CD4-positive, alpha-beta T cell (primary cell): Measurements from ENCODE around the gene EML4. TPM values are rescaled to one million over a fixed set of nuclear protein-coding genes. Genes with fewer than 3 reads are reported as not detected.

Source experiments
- ATAC-seq: fragments of 200-7000 bp; cut with Tn5 transposase; one replicate; pipeline ENCODE4 v1.10.0; 2022; ENCODE audit warnings: mild to moderate bottlenecking; ENCODE audit not compliant: poor library complexity
- CTCF ChIA-PET: fragments of 350-600 bp; sonication (Branson Sonifier 250); formaldehyde crosslinking; loops from one replicate; lab custom pipeline; 2021; ENCODE audit warnings: antibody characterized with exemption, inconsistent platforms; lab: Charles Lee
- POLR2A ChIA-PET: fragments of 350-600 bp; sonication (Branson Sonifier 250); formaldehyde crosslinking; loops from one replicate; lab custom pipeline; 2021; ENCODE audit warnings: antibody characterized with exemption, inconsistent platforms; lab: Charles Lee
- DNase-seq, 14 experiments: peaks; one replicate each; pipeline ENCODE4 v3.0.0-alpha.2; 2013 to 2020; ENCODE audit warnings: mixed read lengths in 2 of 14
- H3K27ac ChIP-seq, 2 donors: one replicate each; pipeline versions ENCODE4 v1.5.1 to v1.7.0; 2013; ENCODE audit warnings: low read length in 2 of 2, low read depth in 1 of 2, mild to moderate bottlenecking in 1 of 2
- H3K27me3 ChIP-seq, 2 experiments: 1 replicate in 1 of 2; 2 replicates in 1 of 2; pipeline versions ENCODE4 v1.6.1 to v1.7.0; 2013; ENCODE audit warnings: low read length in 2 of 2, control low read depth in 1 of 2, mild to moderate bottlenecking in 1 of 2, moderate library complexity in 1 of 2; ENCODE audit not compliant: insufficient read depth in 2 of 2, control insufficient read depth in 1 of 2
- H3K36me3 ChIP-seq: one replicate; pipeline ENCODE4 v1.6.1; 2013; ENCODE audit warnings: low read length, control low read depth; ENCODE audit not compliant: insufficient read depth
- H3K4me1 ChIP-seq: one replicate; pipeline ENCODE4 v1.6.1; 2013; ENCODE audit warnings: low read length, control low read depth; ENCODE audit not compliant: insufficient read depth
- H3K4me3 ChIP-seq: one replicate; pipeline ENCODE4 v1.5.1; 2013; ENCODE audit warnings: mild to moderate bottlenecking, low read length, moderate library complexity
- H3K9me3 ChIP-seq, 2 experiments: 1 replicate in 1 of 2; 2 replicates in 1 of 2; pipeline versions ENCODE4 v1.6.1 to v1.7.0; 2013; ENCODE audit warnings: low read length in 2 of 2, mild to moderate bottlenecking in 2 of 2, control low read depth in 1 of 2, moderate library complexity in 1 of 2; ENCODE audit not compliant: control insufficient read depth in 1 of 2, insufficient read depth in 1 of 2
- H3K27ac Mint-ChIP-seq: one replicate; pipeline ENCODE4 v1.8.0; 2020; ENCODE audit warnings: mixed read lengths
- H3K27me3 Mint-ChIP-seq: one replicate; pipeline ENCODE4 v1.8.0; 2021; ENCODE audit warnings: mixed read lengths
- H3K36me3 Mint-ChIP-seq: one replicate; pipeline ENCODE4 v1.8.0; 2021; ENCODE audit warnings: low read depth, mixed read lengths
- H3K4me1 Mint-ChIP-seq: one replicate; pipeline ENCODE4 v1.8.0; 2021; ENCODE audit warnings: low read depth, mixed read lengths
- H3K4me3 Mint-ChIP-seq: one replicate; pipeline ENCODE4 v1.8.0; 2020; ENCODE audit warnings: mild to moderate bottlenecking, mixed read lengths
- H3K9me3 Mint-ChIP-seq: one replicate; pipeline ENCODE4 v1.8.0; 2020; ENCODE audit warnings: mixed read lengths
- intact Hi-C, 2 experiments: fragments of 100-400 bp; cut with DNase I in 1 of 2; cut with micrococcal nuclease in 1 of 2; formaldehyde crosslinking; loops; one replicate each; pipeline versions ENCODE4 v1.15.1 to v1.9.0; 2023 to 2025; cut with DNase I, micrococcal nuclease
- total RNA-seq, 174 experiments: library from RNA in 2 of 174; stranded (reverse) in 2 of 174; gene quantifications; one replicate each; pipeline ENCODE4 v1.2.3 and lab custom pipeline; 2021 to 2026
- TF ChIP-seq, protein P1 (sequence below): fragments of 200-600 bp; IDR thresholded peaks from one replicate; pipeline ENCODE4 v1.8.0; 2022; ENCODE audit warnings: antibody characterized with exemption, mild to moderate bottlenecking

The EML4 gene
- total RNA-seq, 2 experiments from 2014 or later, result 219 to 228 TPM

GRCh38 chr2:42367835-42368234 is 198.7 kb downstream of the EML4 start:
- no peaks in the 10 kb centered on the region for H3K36me3 Mint-ChIP-seq
- no peak overlapping the region for H3K4me3 ChIP-seq
- ChIA-PET POLR2A (no interaction called here), CTCF (no interaction called here)
- H3K36me3 ChIP-seq, result no peaks in the 10 kb centered on the region
- DNase-seq, result no peak
- peaks cover 9% of the 10 kb centered on the region for H3K4me1 Mint-ChIP-seq
- H3K27me3 ChIP-seq, result no peaks in the 10 kb centered on the region
- intact Hi-C loops, result loop anchor here (10.0 kb wide), 2 partner anchors 263 to 1987 kb away; no protein-coding TSS in a partner anchor
- TF ChIP-seq, protein P1, sequence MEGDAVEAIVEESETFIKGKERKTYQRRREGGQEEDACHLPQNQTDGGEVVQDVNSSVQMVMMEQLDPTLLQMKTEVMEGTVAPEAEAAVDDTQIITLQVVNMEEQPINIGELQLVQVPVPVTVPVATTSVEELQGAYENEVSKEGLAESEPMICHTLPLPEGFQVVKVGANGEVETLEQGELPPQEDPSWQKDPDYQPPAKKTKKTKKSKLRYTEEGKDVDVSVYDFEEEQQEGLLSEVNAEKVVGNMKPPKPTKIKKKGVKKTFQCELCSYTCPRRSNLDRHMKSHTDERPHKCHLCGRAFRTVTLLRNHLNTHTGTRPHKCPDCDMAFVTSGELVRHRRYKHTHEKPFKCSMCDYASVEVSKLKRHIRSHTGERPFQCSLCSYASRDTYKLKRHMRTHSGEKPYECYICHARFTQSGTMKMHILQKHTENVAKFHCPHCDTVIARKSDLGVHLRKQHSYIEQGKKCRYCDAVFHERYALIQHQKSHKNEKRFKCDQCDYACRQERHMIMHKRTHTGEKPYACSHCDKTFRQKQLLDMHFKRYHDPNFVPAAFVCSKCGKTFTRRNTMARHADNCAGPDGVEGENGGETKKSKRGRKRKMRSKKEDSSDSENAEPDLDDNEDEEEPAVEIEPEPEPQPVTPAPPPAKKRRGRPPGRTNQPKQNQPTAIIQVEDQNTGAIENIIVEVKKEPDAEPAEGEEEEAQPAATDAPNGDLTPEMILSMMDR, result no peak
- H3K9me3 Mint-ChIP-seq, result no peaks in the 10 kb centered on the region
- no peaks in the 10 kb centered on the region for H3K9me3 ChIP-seq
- no peak for ATAC-seq
- H3K4me1 ChIP-seq, result no peaks in the 10 kb centered on the region
- H3K27me3 Mint-ChIP-seq, result no peaks in the 10 kb centered on the region
- no peak overlapping the region for H3K4me3 Mint-ChIP-seq
- no peak overlapping the region for H3K27ac Mint-ChIP-seq
- H3K27ac ChIP-seq, result no peak overlapping the region

GRCh38 chr2:42368817-42369531 is 199.8 kb downstream of the EML4 start:
- no peaks in the 10 kb centered on the region for H3K4me1 ChIP-seq
- no peaks in the 10 kb centered on the region for H3K27me3 Mint-ChIP-seq
- no peaks in the 10 kb centered on the region for H3K9me3 ChIP-seq
- H3K27ac ChIP-seq, result no peak overlapping the region
- ChIA-PET POLR2A (no interaction called here), CTCF (no interaction called here)
- H3K9me3 Mint-ChIP-seq, result no peaks in the 10 kb centered on the region
- intact Hi-C loops, result loop anchor here (10.0 kb wide), 2 partner anchors 264 to 1986 kb away; no protein-coding TSS in a partner anchor
- ATAC-seq (no peak), DNase-seq (no peak)
- H3K27ac Mint-ChIP-seq, result no peak overlapping the region
- peaks cover 9% of the 10 kb centered on the region for H3K4me1 Mint-ChIP-seq
- no peaks in the 10 kb centered on the region for H3K36me3 Mint-ChIP-seq
- no peak overlapping the region for H3K4me3 Mint-ChIP-seq
- TF ChIP-seq, protein P1, result no peak
- H3K4me3 ChIP-seq, result no peak overlapping the region
- H3K36me3 ChIP-seq, result no peaks in the 10 kb centered on the region
- H3K27me3 ChIP-seq, result no peaks in the 10 kb centered on the region

DNA sequence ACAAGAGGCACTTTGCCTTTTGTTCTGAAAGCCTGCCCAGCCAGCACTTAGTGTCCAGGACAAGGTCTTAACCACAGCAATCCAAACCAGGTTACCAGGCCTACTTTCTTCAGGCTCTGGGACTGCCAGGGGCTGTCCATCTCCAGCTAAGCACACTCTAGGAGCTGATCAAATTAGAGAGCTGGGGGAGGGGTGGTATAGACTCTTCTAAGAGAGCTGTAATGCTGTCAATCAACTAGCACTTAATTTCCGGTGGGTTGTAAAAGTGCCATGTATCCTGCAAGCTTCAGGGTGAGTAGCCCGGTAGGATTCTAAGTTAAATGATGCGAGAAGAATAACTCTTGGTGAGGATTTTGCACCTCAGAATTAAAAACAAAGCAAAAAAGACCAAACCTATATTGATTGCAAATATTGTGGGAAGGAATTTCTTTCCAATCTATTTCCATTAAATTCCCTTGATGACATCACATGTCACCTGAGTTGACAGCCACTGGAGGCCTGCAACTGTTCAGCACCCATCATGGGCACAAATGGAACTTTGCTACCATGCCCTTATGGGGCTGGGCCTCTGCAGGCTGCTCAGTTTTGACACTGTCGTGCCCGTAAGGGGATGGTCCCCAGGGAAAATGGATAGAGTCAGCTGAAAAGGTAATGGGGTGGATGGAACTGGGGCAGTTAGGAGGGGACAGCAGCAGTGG is 200.5 kb downstream of the EML4 start:
- ChIA-PET CTCF (no interaction called here), POLR2A (no interaction called here)
- H3K4me1 ChIP-seq, result no peaks in the 10 kb centered on the region
- H3K9me3 Mint-ChIP-seq, result no peaks in the 10 kb centered on the region
- H3K4me3 Mint-ChIP-seq, result no peak overlapping the region
- H3K27me3 ChIP-seq, result no peaks in the 10 kb centered on the region
- DNase-seq, result no peak
- H3K36me3 ChIP-seq, result no peaks in the 10 kb centered on the region
- no peak for ATAC-seq
- H3K27me3 Mint-ChIP-seq, result no peaks in the 10 kb centered on the region
- no peak overlapping the region for H3K27ac Mint-ChIP-seq
- no peaks in the 10 kb centered on the region for H3K9me3 ChIP-seq
- H3K36me3 Mint-ChIP-seq, result no peaks in the 10 kb centered on the region
- H3K4me3 ChIP-seq, result no peak overlapping the region
- H3K27ac ChIP-seq, result no peak overlapping the region
- TF ChIP-seq, protein P1, result no peak
- intact Hi-C loops, result loop anchor here (10.0 kb wide), 2 partner anchors 265 to 1985 kb away; no protein-coding TSS in a partner anchor
- peaks cover 9% of the 10 kb centered on the region for H3K4me1 Mint-ChIP-seq
